NCI-H1436 treated with DMSO at 0.1 percent for 48 hours (cell line): ENCODE measurements around the gene PIEZO2.
"Not testable (repeated sequence)": the region's sequence is repeated elsewhere in the genome, so short reads cannot be mapped to it uniquely, and the experiment has no call there.

Experiments
- DNase-seq: peaks from one replicate; lab custom pipeline; 2025; lab: John Stamatoyannopoulos, UW

PIEZO2 gene

GRCh38 chr18:10965119-10965518, 184.2 kb downstream of the PIEZO2 start:
- DNase-seq: no peak

- DNase-seq: no peak
Observed at GRCh38 chr18:10953672-10954071, 195.7 kb downstream of the PIEZO2 start.

DNA sequence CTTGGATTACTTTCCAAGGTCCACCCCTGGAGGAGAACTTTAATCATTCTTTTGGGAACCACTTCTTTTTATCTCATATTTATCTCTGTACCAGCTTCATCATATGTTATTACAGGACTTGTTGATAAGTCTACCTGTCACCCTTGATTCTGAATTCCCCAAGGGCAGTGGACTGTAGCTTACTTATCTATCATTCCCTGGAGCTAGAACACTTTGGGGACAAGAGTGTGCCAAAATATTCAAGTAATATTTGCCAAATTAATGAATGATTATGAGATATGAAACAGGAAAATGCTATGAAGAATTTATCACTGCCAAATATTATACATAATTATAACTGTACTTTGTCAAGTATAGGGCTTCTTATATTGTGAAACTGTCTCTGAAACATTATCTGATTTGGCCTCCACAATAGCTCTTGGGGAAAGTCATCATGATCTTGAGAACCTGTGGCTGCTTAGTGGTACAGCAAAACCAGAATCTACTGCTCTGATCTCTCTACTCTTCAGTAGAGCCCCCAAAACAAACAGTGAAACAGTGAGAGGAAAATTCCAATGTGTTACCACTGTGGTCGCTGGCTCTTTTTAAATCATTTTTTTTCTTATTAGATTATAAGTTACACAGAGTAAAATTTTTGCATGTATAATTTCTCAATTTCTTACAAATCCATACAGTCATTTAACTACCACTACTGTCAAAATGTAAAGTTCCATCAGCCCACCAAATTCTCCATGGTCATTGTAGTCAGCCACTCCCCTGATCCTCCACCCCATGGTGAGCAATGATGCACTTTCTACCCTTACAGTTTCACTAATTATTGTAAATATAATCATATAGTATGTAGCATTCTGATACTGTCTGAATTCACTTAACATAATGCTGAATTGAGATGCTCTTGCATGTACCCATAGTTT, 197.5 kb downstream of the PIEZO2 start:
- no peak for DNase-seq

DNA sequence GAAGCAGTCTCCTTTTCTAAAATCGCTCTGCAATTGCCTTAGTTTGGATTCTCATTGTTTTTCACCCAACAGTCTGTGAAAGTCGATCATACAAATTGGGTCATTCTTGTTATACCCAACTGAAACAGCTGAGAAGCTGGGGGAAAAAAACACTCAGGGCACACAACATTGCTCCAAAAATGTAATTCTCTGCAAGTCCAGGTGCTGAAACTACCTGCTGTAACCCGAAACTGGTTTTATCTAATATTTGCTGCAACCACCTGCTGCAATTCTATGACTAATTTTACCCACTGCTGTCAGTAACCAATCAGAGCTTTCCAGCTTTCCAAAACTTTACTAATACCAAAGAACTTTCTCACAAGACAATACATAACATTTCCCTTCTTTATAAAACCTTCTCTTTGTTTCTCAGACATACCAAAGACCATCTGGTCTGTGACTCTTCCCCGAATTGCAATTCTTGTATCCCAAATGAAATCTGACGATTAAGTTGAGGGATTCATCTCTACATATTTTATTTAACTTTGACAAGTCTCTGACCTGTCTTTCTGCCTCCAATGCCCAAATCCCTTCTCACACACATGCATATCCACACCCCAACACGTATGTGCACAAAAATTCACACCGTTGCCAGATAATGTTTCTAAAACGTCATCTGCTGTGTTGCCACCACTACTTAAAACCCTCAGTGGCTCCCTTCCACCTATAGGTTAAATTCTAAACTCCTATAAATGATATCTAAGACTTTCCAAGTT, 198.3 kb downstream of the PIEZO2 start:
- DNase-seq: no peak

GRCh38 chr18:10950080-10950875, 199.1 kb downstream of the PIEZO2 start:
- no peak for DNase-seq

GRCh38 chr18:10949655-10950054, 199.7 kb downstream of the PIEZO2 start:
- no peak for DNase-seq

DNA sequence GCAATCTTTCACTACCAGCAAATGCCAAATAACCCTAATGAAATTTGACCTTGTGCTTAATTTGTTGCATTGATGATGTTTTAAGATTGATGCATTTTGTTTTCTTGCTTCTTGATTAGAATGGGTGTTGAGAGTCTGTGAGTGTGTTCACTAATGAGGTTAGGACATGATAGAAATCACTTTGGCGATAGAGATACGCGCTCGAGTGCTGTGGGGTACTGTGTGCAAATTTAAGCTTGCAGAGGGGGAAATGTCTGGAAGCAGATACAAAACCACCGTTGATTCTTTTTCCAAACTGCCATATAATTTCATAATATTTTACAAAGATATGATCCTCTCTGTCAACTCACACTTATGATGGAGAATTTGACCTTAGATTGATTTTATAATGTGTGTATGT, 200.9 kb downstream of the PIEZO2 start:
- DNase-seq: no peak

DNA sequence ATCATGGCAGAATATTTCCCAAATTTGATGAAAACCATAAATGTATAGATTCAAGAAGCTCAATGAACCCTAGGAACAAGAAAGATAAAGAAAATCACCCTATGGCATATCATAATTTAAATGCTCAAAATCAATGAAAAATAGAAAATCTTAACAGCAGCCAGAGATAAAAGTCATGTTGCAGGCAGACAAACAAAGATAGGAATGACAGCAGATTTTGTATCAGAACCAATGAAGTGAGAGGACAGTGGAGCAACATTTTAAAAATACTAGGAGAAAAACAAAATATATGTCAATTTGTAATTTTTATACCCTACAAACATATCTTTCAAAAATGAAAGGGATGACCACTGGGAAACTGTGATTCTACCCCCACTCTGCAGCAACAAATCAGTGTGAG, 203.3 kb downstream of the PIEZO2 start:
- DNase-seq: no peak

- DNase-seq: no peak
Observed at GRCh38 chr18:10942998-10943397, 206.4 kb downstream of the PIEZO2 start.

DNA sequence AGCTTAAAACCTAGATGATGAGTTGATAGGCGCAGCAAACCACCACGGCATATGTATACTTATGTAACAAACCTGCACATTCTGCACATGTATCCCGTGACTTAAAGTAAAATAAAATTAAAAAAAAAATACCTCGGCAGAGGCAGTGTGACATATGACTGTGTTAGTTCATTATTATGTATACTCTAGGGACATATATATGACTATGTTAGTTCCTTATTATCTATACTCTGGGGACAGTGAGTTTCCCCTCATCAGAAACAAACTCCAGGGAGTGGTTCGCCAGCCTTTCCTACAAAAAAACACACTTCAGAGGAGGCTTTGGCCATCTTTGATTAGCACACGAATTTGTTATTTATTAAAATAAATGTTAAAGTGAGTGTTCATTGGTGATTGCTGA, 209.5 kb downstream of the PIEZO2 start:
- no peak for DNase-seq

DNA sequence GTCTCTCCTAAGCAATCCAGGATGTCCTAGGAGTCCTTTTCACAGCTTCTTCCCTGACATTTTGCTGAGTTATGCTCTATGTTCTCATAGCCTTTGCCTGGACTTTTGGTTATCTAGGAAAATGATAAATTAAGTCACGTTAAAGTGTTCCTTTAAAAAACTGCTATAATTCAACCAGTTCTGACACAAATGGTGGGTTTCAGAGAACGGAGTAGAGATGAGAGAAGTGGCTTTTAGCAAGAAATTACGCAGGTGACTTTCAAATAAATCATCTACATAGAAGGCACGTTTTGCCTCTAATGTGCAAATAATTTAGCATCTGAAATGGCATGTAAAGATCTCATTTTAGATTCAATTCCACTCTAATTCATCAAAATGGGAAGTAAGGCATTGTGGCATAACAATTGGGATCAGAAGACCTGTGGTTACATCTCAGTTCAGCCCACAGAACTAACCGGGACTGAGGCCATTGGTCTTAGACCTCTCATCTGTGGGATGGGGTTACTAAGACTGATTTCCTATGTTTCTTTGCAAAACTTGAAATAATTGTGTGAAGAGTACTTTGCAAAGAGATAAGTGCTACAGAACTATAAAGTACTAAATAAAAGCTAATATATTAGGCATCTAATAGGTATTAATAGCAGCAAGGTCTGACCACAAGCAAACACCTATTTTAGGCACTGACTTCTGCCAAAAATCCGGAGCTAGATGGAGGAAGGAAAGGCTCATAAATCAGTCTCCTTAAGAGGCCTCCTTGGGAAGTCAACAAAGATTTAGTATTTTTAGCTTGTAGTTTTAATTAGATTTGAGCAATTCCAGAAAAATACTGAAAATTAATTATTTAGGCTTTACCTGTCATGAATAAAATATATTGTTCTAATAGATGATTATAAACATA, 211.4 kb downstream of the PIEZO2 start:
- DNase-seq: no peak

- no peak for DNase-seq
Observed at GRCh38 chr18:10936176-10937053, 213.0 kb downstream of the PIEZO2 start.

DNA sequence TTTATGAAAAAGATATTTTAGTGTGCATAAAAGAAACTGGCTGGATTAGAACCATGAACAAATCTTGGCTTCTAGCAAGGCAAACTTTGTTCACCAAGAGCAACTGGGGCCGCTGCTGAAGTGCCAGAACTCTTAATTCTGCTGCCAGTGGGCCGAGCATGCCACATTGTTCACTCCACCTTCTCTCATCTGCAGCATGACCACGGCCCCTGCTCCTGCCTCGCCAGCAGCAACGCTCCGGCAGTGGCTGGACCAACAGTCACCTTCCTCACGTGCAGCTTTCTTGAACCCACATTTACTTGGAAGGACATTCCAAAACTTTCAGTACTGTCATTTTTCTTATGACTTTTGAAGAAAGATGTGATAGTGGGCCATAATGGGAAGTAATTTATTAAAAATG, 213.8 kb downstream of the PIEZO2 start:
- no peak for DNase-seq

DNA sequence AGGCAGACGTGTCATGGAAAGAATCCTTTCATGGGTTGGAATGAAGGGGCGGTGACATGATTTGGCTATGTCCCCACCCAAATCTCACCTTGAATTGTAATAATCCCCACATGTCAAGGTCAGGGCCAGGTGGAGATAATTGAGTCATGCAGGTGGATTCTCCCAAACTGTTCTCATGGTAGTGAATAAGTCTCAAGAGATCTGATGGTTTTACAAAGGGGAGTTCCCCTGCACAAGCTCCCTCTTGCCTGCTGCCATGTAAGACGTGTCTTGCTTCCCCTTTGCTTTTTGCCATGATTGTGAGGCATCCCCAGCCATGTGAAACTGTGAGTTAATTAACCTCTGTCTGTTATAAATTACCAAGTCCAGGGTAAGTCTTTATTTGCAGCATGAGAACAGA, 215.7 kb downstream of the PIEZO2 start:
- not testable (repeated sequence) for DNase-seq

DNA sequence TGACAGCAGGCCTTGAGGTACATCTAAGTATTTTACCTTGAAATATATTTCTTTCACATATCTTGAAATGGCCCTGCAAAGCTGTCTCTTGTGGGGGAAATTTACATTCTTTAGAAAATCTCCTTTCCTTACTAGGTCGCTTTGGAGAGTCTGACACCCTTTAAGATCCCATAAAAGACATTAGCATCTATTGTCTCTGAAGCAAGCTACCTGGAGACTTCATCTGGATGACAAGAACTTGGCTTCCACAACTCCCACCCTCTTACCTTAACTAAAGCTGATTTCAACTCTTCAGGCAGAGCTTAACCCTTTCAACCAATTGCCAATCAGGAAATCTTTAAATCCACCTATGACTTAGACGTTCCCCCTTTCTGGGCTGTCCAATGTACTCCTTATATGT, 219.3 kb downstream of the PIEZO2 start:
- no peak for DNase-seq

DNA sequence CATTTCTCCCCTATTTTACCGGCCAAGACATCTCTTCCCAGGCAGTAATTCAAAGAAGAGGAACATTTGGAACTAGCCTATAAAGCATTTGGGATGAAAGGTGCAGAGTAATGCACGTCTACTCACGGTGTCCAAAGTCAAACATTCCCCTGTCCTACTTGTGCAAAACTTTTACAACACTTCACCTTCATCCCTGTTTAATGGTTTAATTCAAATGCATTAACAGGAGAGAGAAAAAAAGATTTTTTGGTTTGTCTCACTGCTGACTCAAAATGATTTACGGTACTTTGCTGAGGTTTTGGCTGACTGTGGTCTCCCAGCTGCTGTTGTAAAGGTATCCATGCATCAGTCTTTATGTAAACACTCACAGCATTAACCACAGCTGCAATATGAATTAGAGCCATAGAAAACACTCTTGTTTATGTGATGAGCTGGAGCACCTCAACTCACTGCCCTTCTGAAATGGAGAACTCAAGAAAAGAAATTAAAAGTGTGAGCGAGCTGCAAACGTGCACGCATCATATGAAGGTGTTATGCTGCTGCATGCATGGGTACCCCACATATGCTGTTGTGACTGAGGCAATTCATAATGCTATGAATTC, 220.5 kb downstream of the PIEZO2 start:
- no peak for DNase-seq

GRCh38 chr18:10928011-10928771, 221.2 kb downstream of the PIEZO2 start:
- no peak for DNase-seq

DNA sequence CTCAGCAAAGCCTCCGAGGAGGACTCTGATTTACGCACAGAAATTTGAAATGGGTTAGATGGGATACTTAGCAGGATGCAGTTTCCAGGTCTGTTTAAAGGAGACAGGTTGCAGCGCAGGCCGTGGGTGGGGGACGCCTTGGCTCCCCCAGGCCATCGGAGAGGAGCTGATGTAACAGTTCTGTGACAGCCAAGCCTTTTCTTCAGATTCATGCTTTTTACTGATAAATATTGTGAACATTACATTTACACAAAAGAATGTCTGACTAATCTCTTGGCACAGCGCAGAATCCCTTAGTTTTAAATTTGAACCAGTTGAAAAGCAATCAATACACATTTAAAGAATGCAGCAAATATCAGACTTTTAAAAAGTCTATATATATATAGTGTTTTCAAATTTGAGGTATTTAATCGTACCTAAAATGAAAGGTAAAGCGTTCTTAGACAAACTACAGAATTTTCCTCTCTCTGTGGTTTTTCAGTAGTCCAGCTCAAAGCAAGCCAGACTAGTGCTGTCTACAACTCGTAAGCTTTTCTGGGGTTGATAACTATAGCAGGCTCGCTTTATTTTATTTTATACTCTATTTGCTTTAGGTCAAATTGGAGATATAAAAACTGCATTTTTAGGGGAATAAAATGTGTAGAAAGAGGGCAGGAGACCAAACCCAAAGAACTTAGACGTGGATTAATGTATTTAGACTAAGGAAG, 221.9 kb downstream of the PIEZO2 start:
- no peak for DNase-seq
